ENCODE data around the gene VCX2. TPM values are rescaled to one million over a fixed set of nuclear protein-coding genes. Genes with fewer than 3 reads are reported as not detected.

The VCX2 gene
- total and polyA plus RNA-seq, 2 of the 4 experiments (the other 2 are of a cell fraction): not detected

GRCh38 chrX:8192276-8192675 lies 21.2 kb upstream of the VCX2 start:
- no TSS peak for BruUV-seq (replicated peaks)
- no CpG with 5 or more reads among the region's 2 CpGs for WGBS, 2 experiments (ENCODE audit: extremely low coverage in 2 of 2, insufficient read length in 1 of 2)
- Histone ChIP-seq H2AFZ (replicated peaks; ENCODE audit: low read length, poor library complexity) (no peak overlapping the region), H3K4me3 (ENCODE audit: insufficient read depth, low read depth, low read length) (no peak overlapping the region), H3K27me3 (ENCODE audit: control insufficient read depth, insufficient read depth, low read length) (no peaks in the 10 kb centered on the region), H2BK20ac (ENCODE audit: low read depth, low read length) (no peak overlapping the region), H4K91ac (ENCODE audit: insufficient read depth, low read depth, low read length) (no peak overlapping the region), H4K8ac (ENCODE audit: low read depth in 2 of 2, low read length in 2 of 2) (no peak overlapping the region), H3K79me1 (ENCODE audit: low read depth in 1 of 2, low read length in 2 of 2) (no peaks in the 10 kb centered on the region), H3K9me1 (ENCODE audit: insufficient read depth, low read length) (no peaks in the 10 kb centered on the region), H2BK15ac (ENCODE audit: low read depth, low read length) (no peak overlapping the region), H3K9ac (ENCODE audit: low read depth, low read length) (no peak overlapping the region), H2AK5ac (ENCODE audit: low read depth, low read length) (no peak overlapping the region), H2AK9ac (replicated peaks; ENCODE audit: low read depth, low read length, poor library complexity) (no peak overlapping the region), H3K14ac (replicated peaks; ENCODE audit: low read depth, low read length) (no peak overlapping the region), H3K9me3 (ENCODE audit: control insufficient read depth, insufficient read depth, low read length) (peaks cover 12% of the 10 kb centered on the region), H4K20me1 (ENCODE audit: insufficient read depth, low read length) (no peaks in the 10 kb centered on the region), H3K56ac (ENCODE audit: extremely low read depth, insufficient read depth, low read length) (no peak overlapping the region), H3K27ac (ENCODE audit: insufficient read depth, low read length) (no peak overlapping the region), H3K4me1 (ENCODE audit: control insufficient read depth, insufficient read depth, low read length) (no peaks in the 10 kb centered on the region), H3K18ac (ENCODE audit: low read depth, low read length) (no peak overlapping the region), H3K4ac (ENCODE audit: low read depth, low read length) (no peak overlapping the region), H2BK120ac (ENCODE audit: low read depth, low read length) (no peak overlapping the region), H3K23ac (ENCODE audit: low read depth, low read length) (no peak overlapping the region), H3K36me3 (ENCODE audit: control insufficient read depth, insufficient read depth, low read length) (no peaks in the 10 kb centered on the region), H3K4me2 (ENCODE audit: low read depth, low read length) (no peak overlapping the region), H4K5ac (ENCODE audit: low read depth, low read length) (no peak overlapping the region), H2BK5ac (ENCODE audit: low read depth, low read length, poor library complexity, severe bottlenecking) (no peak overlapping the region)
- ChIA-PET POLR2A (ENCODE audit: unreplicated experiment) (no interaction called here), CTCF (no interaction called here)
- no peak for TF ChIP-seq CEBPB (IDR thresholded peaks at IDR 0.05; ENCODE audit: low read depth, low read length)
- dilution Hi-C loops (cut with HindIII; ENCODE audit: low sequenced_read_pairs, unreplicated experiment) (no loop called here), intact Hi-C loops (cut with micrococcal nuclease) (no loop called here), in situ Hi-C loops (cut with MboI; ENCODE audit: low sequenced_read_pairs) (no loop called here)
- DNase-seq: no peak
- no peak for ATAC-seq (ENCODE audit: low read depth)

Measured in IMR-90 (cell line).